WTC11 (cell line): ENCODE measurements around the gene GRM8. TPM values are rescaled to one million over a fixed set of nuclear protein-coding genes. Genes with fewer than 3 reads are reported as not detected.
A peak's percentile ranks its signal among the peaks of the same experiment; 100 is the strongest.

Source experiments
- ATAC-seq: fragments of 200-7000 bp; cut with Tn5 transposase; 2 replicates; pipeline ENCODE4 v1.10.0; 2021; ENCODE audit warnings: mild to moderate bottlenecking, moderate library complexity
- CTCF ChIA-PET: fragments of 300-600 bp; sonication (Branson Sonifier 250); formaldehyde crosslinking; loops from one replicate; lab custom pipeline; 2021; ENCODE audit warnings: antibody characterized with exemption; lab: Charles Lee
- POLR2A ChIA-PET: fragments of 350-600 bp; sonication (Branson Sonifier 250); formaldehyde crosslinking; loops from one replicate; lab custom pipeline; 2021; ENCODE audit warnings: antibody characterized with exemption; lab: Charles Lee
- DNase-seq: peaks from one replicate; pipeline ENCODE4 v3.0.0; 2021; ENCODE audit warnings: low spot score
- H3K27ac Mint-ChIP-seq: 2 replicates; pipeline ENCODE4 v1.8.0; 2021; ENCODE audit warnings: mixed read lengths
- H3K27me3 Mint-ChIP-seq: 2 replicates; pipeline ENCODE4 v1.8.0; 2021; ENCODE audit warnings: low read depth, mild to moderate bottlenecking, moderate library complexity, mixed read lengths
- H3K36me3 Mint-ChIP-seq: 2 replicates; pipeline ENCODE4 v1.8.0; 2021; ENCODE audit warnings: mixed read lengths
- H3K4me1 Mint-ChIP-seq: 2 replicates; pipeline ENCODE4 v1.8.0; 2022; ENCODE audit warnings: mixed read lengths
- H3K4me3 Mint-ChIP-seq: 2 replicates; pipeline ENCODE4 v1.8.0; 2021; ENCODE audit warnings: mild to moderate bottlenecking, moderate library complexity, mixed read lengths
- H3K9me3 Mint-ChIP-seq: 2 replicates; pipeline ENCODE4 v1.8.0; 2021; ENCODE audit warnings: mixed read lengths
- GABPB1 ChIP-seq: sonication (generic); formaldehyde crosslinking; IDR thresholded peaks from 2 replicates; pipeline ENCODE4 v1.8.1; 2023; ENCODE audit warnings: mild to moderate bottlenecking, missing genetic modification reagents
- KAT7 ChIP-seq: sonication (generic); formaldehyde crosslinking; IDR thresholded peaks from 2 replicates; pipeline ENCODE4 v1.8.1; 2023; ENCODE audit warnings: missing genetic modification reagents, mild to moderate bottlenecking, borderline replicate concordance
- RELA ChIP-seq: sonication (generic); formaldehyde crosslinking; IDR thresholded peaks from 2 replicates; pipeline ENCODE4 v1.8.1; 2022; ENCODE audit warnings: missing genetic modification reagents, mild to moderate bottlenecking, borderline replicate concordance
- RORB ChIP-seq: fragments of 250-450 bp; sonication (Bioruptor Pico); IDR thresholded peaks from 2 replicates; pipeline ENCODE4 v1.9.0; 2021; ENCODE audit warnings: mild to moderate bottlenecking
- TCF7 ChIP-seq: sonication (generic); formaldehyde crosslinking; IDR thresholded peaks from 2 replicates; pipeline ENCODE4 v1.8.0; 2022; ENCODE audit warnings: mild to moderate bottlenecking, low read depth, missing genetic modification reagents, moderate library complexity
- ZNF138 ChIP-seq: sonication (generic); formaldehyde crosslinking; conservative IDR thresholded peaks from 2 replicates; pipeline ENCODE4 v1.8.1; 2022; ENCODE audit warnings: mild to moderate bottlenecking, moderate library complexity, missing genetic modification reagents
- ZNF219 ChIP-seq: sonication (generic); formaldehyde crosslinking; IDR thresholded peaks from 2 replicates; pipeline ENCODE4 v1.8.0; 2023; ENCODE audit warnings: missing genetic modification reagents, mild to moderate bottlenecking, borderline replicate concordance
- ZNF232 ChIP-seq: sonication (generic); formaldehyde crosslinking; IDR thresholded peaks from 2 replicates; pipeline ENCODE4 v1.8.0; 2022; ENCODE audit warnings: mild to moderate bottlenecking, missing genetic modification reagents
- ZNF423 ChIP-seq: fragments of 250-450 bp; sonication (Bioruptor Pico); IDR thresholded peaks from 2 replicates; pipeline ENCODE4 v2.1.2; 2022; ENCODE audit warnings: mild to moderate bottlenecking, moderate library complexity
- total RNA-seq: library from RNA; stranded (reverse); gene quantifications from 3 replicates; pipeline ENCODE4 v1.2.3, GENCODE V29; 2021
- TF ChIP-seq, protein P1 (sequence below): sonication (generic); formaldehyde crosslinking; IDR thresholded peaks from 2 replicates; pipeline ENCODE4 v1.8.0; 2023; ENCODE audit warnings: mild to moderate bottlenecking, missing genetic modification reagents
- TF ChIP-seq, protein P2 (sequence below): sonication (generic); formaldehyde crosslinking; IDR thresholded peaks from 2 replicates; pipeline ENCODE4 v1.8.1; 2023; ENCODE audit warnings: mild to moderate bottlenecking, missing genetic modification reagents
- TF ChIP-seq, protein P3 (sequence below): fragments of 250-450 bp; sonication (Bioruptor Pico); IDR thresholded peaks from 2 replicates; pipeline ENCODE4 v1.8.0; 2021; ENCODE audit warnings: mild to moderate bottlenecking
- TF ChIP-seq, protein P4 (sequence below): sonication (generic); formaldehyde crosslinking; conservative IDR thresholded peaks from 2 replicates; pipeline ENCODE4 v1.8.1; 2023; ENCODE audit warnings: mild to moderate bottlenecking, low read depth, missing genetic modification reagents, moderate library complexity
- TF ChIP-seq, protein P5 (sequence below): sonication (generic); formaldehyde crosslinking; IDR thresholded peaks from 2 replicates; pipeline ENCODE4 v1.8.0; 2023; ENCODE audit warnings: missing genetic modification reagents
- TF ChIP-seq, protein P6 (sequence below): sonication (generic); formaldehyde crosslinking; IDR thresholded peaks from 2 replicates; pipeline ENCODE4 v1.8.1; 2023; ENCODE audit warnings: mild to moderate bottlenecking, missing genetic modification reagents, moderate library complexity
- TF ChIP-seq, protein P7 (sequence below): fragments of 250-450 bp; sonication (Bioruptor Pico); conservative IDR thresholded peaks from 2 replicates; pipeline ENCODE4 v1.9.0; 2021; ENCODE audit warnings: mild to moderate bottlenecking

GRM8 gene
- total RNA-seq, 1 experiment from 2014 or later = 2.3 TPM

DNA sequence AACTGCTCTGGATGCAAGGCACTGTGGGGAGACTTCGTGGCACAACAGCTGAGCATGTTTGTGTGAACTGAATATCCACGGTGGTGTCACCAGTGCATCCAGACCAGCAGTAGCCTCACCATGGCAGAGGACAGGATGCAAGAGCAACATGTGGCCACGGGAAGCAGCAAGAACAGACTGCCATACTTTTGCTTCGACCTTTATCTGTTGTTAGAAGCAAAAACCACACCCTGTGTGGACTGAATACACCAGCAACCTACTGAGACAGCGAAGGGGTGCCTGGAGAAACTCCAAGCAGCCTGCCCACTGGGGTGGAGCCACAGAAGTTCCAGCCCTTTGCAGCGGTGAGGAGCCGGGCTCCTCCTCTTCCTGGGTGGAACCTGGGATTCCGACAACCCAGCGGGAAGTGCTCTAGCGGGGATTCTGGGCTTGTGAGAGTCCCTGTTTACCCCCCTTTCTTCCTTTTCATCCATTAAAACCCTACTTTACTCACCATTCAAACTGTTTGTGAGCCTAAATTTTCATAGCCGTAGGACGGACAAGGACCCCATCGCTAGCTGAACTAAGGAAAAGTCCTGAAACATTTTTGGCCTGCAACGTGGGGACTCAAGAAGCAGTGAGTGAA is 584.9 kb downstream of the GRM8 start:
- TF ChIP-seq, protein P1, sequence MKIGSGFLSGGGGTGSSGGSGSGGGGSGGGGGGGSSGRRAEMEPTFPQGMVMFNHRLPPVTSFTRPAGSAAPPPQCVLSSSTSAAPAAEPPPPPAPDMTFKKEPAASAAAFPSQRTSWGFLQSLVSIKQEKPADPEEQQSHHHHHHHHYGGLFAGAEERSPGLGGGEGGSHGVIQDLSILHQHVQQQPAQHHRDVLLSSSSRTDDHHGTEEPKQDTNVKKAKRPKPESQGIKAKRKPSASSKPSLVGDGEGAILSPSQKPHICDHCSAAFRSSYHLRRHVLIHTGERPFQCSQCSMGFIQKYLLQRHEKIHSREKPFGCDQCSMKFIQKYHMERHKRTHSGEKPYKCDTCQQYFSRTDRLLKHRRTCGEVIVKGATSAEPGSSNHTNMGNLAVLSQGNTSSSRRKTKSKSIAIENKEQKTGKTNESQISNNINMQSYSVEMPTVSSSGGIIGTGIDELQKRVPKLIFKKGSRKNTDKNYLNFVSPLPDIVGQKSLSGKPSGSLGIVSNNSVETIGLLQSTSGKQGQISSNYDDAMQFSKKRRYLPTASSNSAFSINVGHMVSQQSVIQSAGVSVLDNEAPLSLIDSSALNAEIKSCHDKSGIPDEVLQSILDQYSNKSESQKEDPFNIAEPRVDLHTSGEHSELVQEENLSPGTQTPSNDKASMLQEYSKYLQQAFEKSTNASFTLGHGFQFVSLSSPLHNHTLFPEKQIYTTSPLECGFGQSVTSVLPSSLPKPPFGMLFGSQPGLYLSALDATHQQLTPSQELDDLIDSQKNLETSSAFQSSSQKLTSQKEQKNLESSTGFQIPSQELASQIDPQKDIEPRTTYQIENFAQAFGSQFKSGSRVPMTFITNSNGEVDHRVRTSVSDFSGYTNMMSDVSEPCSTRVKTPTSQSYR (CRISPR knock-in tag) = no peak
- no peak for TF ChIP-seq KAT7
- TF ChIP-seq ZNF138 (CRISPR knock-in tag) = no peak
- no peak for TF ChIP-seq ZNF219 (CRISPR knock-in tag)
- no peak for TF ChIP-seq GABPB1 (CRISPR knock-in tag)
- TF ChIP-seq, protein P2, sequence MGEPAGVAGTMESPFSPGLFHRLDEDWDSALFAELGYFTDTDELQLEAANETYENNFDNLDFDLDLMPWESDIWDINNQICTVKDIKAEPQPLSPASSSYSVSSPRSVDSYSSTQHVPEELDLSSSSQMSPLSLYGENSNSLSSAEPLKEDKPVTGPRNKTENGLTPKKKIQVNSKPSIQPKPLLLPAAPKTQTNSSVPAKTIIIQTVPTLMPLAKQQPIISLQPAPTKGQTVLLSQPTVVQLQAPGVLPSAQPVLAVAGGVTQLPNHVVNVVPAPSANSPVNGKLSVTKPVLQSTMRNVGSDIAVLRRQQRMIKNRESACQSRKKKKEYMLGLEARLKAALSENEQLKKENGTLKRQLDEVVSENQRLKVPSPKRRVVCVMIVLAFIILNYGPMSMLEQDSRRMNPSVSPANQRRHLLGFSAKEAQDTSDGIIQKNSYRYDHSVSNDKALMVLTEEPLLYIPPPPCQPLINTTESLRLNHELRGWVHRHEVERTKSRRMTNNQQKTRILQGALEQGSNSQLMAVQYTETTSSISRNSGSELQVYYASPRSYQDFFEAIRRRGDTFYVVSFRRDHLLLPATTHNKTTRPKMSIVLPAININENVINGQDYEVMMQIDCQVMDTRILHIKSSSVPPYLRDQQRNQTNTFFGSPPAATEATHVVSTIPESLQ = no peak
- TF ChIP-seq, all 79 proteins: peak for 0
- no peak overlapping the region for H3K4me3 Mint-ChIP-seq
- H3K27me3 Mint-ChIP-seq = no peaks in the 10 kb centered on the region
- ChIA-PET CTCF (no interaction called here), POLR2A (interaction anchor here (0.6 kb wide), 1 partner anchor 1783 kb away, joined by 3 read pairs; no protein-coding TSS in a partner anchor)
- H3K27ac Mint-ChIP-seq = no peak overlapping the region
- ATAC-seq (peak; percentile 32; the same call in 1 of the 2 replicates), DNase-seq (no peak)
- H3K4me1 Mint-ChIP-seq = peaks cover 6% of the 10 kb centered on the region; the same call in 1 of the 2 replicates
- H3K36me3 Mint-ChIP-seq = peaks cover 4% of the 10 kb centered on the region; the same call in 1 of the 2 replicates
- H3K9me3 Mint-ChIP-seq = peaks cover 36% of the 10 kb centered on the region

DNA sequence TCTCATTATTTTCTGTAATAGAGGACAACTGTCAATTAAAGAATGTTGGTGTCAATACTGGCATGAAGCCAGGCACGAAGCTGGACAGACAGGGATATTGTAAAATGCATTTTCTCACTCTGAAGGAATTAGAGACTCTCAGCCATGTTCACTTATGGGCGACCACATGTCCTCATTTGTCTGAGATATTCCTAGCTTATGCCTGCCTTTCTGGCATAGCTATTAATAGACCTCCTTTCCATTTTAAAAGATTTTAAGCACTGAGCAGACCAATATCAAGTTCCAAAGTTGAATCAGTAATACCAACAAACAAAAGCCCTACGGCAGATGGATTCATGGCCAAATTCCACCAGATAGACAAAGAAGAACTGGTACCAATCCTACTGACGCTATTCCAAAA is 589.9 kb downstream of the GRM8 start:
- DNase-seq (no peak), ATAC-seq (no peak)
- POLR2A ChIA-PET = no interaction called here
- H3K27me3 Mint-ChIP-seq = no peaks in the 10 kb centered on the region
- no peaks in the 10 kb centered on the region for H3K36me3 Mint-ChIP-seq
- peaks cover 15% of the 10 kb centered on the region for H3K9me3 Mint-ChIP-seq
- peaks cover 35% of the 10 kb centered on the region for H3K4me1 Mint-ChIP-seq
- no peak overlapping the region for H3K27ac Mint-ChIP-seq
- TF ChIP-seq, protein P3, sequence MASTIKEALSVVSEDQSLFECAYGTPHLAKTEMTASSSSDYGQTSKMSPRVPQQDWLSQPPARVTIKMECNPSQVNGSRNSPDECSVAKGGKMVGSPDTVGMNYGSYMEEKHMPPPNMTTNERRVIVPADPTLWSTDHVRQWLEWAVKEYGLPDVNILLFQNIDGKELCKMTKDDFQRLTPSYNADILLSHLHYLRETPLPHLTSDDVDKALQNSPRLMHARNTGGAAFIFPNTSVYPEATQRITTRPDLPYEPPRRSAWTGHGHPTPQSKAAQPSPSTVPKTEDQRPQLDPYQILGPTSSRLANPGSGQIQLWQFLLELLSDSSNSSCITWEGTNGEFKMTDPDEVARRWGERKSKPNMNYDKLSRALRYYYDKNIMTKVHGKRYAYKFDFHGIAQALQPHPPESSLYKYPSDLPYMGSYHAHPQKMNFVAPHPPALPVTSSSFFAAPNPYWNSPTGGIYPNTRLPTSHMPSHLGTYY = no peak
- TF ChIP-seq RELA (CRISPR knock-in tag) (no peak), ZNF232 (CRISPR knock-in tag) (no peak), ZNF423 (CRISPR knock-in tag) (no peak), RORB (CRISPR knock-in tag) (no peak), TCF7 (CRISPR knock-in tag) (no peak)
- TF ChIP-seq, protein P4, sequence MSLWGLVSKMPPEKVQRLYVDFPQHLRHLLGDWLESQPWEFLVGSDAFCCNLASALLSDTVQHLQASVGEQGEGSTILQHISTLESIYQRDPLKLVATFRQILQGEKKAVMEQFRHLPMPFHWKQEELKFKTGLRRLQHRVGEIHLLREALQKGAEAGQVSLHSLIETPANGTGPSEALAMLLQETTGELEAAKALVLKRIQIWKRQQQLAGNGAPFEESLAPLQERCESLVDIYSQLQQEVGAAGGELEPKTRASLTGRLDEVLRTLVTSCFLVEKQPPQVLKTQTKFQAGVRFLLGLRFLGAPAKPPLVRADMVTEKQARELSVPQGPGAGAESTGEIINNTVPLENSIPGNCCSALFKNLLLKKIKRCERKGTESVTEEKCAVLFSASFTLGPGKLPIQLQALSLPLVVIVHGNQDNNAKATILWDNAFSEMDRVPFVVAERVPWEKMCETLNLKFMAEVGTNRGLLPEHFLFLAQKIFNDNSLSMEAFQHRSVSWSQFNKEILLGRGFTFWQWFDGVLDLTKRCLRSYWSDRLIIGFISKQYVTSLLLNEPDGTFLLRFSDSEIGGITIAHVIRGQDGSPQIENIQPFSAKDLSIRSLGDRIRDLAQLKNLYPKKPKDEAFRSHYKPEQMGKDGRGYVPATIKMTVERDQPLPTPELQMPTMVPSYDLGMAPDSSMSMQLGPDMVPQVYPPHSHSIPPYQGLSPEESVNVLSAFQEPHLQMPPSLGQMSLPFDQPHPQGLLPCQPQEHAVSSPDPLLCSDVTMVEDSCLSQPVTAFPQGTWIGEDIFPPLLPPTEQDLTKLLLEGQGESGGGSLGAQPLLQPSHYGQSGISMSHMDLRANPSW (CRISPR knock-in tag) = no peak
- TF ChIP-seq, protein P5, sequence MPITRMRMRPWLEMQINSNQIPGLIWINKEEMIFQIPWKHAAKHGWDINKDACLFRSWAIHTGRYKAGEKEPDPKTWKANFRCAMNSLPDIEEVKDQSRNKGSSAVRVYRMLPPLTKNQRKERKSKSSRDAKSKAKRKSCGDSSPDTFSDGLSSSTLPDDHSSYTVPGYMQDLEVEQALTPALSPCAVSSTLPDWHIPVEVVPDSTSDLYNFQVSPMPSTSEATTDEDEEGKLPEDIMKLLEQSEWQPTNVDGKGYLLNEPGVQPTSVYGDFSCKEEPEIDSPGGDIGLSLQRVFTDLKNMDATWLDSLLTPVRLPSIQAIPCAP (CRISPR knock-in tag) = no peak
- TF ChIP-seq, protein P6, sequence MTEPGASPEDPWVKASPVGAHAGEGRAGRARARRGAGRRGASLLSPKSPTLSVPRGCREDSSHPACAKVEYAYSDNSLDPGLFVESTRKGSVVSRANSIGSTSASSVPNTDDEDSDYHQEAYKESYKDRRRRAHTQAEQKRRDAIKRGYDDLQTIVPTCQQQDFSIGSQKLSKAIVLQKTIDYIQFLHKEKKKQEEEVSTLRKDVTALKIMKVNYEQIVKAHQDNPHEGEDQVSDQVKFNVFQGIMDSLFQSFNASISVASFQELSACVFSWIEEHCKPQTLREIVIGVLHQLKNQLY (CRISPR knock-in tag) = no peak
- TF ChIP-seq, protein P7, sequence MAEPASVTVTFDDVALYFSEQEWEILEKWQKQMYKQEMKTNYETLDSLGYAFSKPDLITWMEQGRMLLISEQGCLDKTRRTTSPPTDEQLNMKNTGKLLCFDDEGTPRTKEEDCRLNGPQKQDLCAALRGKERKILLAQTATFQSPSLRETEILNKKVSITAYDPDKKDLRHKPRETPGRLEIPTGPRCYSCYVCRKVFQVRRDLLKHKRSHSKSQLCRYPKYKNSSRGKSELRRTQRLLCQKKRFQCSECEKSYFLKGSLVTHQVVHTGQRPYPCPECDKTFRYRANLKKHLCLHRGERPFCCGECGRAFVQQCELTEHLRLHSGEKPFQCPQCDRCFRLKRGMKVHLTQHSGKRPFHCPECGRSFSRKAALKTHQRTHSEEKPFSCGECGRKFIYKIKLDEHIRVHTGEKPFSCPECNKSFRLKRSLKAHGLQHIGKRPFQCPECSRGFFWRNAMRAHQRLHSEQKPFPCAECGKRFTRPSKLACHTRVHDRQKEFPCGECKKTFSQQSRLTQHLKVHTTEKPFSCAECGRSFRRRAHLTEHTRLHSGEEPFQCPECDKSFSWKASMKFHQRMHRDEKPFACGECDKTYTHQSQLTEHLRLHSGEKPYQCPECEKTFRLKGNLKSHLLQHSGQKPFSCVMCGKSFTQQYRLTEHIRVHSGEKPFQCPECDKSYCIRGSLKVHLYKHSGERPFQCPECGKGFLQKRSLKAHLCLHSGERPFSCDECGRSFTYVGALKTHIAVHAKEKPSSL (CRISPR knock-in tag) = no peak
- TF ChIP-seq, all 79 proteins: peak for 0
- H3K4me3 Mint-ChIP-seq = no peak overlapping the region
- CTCF ChIA-PET = no interaction called here
